OCI-LY3 (cell line): ENCODE measurements around the gene FSTL4.

ENCODE experiments used
- EZH2phosphoT487 ChIP-seq: fragments of 200-600 bp; shearing (Covaris generic); IDR thresholded peaks from 2 replicates; pipeline ENCODE4 v1.6.1; 2018; ENCODE audit warnings: antibody characterized with exemption, mixed run types, low read depth
- TF ChIP-seq, protein P1 (sequence below): fragments of 200-600, 300-600 bp; sonication (generic); IDR thresholded peaks from 2 replicates; pipeline ENCODE4 v1.5.1; 2014; ENCODE audit warnings: antibody characterized with exemption, low read length, low read depth

DNA sequence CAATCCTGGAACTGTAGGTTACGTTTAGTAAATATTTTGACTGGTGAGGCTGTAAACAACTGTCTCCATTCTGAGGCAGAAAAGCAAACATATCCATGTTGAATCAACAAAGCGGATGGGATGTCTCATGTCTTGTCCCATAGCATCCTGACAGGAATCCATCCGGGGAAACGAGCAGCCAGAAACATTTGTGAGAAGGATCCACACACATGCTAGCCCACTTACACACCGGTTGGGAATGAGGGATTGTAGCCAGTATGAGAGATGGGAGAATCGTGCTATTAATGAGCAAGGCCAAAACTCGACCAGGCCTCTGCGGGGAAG is 117.5 kb downstream of the FSTL4 start:
- TF ChIP-seq, protein P1, sequence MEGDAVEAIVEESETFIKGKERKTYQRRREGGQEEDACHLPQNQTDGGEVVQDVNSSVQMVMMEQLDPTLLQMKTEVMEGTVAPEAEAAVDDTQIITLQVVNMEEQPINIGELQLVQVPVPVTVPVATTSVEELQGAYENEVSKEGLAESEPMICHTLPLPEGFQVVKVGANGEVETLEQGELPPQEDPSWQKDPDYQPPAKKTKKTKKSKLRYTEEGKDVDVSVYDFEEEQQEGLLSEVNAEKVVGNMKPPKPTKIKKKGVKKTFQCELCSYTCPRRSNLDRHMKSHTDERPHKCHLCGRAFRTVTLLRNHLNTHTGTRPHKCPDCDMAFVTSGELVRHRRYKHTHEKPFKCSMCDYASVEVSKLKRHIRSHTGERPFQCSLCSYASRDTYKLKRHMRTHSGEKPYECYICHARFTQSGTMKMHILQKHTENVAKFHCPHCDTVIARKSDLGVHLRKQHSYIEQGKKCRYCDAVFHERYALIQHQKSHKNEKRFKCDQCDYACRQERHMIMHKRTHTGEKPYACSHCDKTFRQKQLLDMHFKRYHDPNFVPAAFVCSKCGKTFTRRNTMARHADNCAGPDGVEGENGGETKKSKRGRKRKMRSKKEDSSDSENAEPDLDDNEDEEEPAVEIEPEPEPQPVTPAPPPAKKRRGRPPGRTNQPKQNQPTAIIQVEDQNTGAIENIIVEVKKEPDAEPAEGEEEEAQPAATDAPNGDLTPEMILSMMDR = no peak
- TF ChIP-seq EZH2phosphoT487 = no peak
